HG02798 (cell line): ENCODE results near the gene SLC38A11.

Experiments
- ATAC-seq: cut with Tn5 transposase; IDR thresholded peaks from one replicate; pipeline ENCODE4 v1.9.1; 2021; ENCODE audit warnings: mild to moderate bottlenecking; ENCODE audit not compliant: unreplicated experiment, poor library complexity

Gene SLC38A11

DNA sequence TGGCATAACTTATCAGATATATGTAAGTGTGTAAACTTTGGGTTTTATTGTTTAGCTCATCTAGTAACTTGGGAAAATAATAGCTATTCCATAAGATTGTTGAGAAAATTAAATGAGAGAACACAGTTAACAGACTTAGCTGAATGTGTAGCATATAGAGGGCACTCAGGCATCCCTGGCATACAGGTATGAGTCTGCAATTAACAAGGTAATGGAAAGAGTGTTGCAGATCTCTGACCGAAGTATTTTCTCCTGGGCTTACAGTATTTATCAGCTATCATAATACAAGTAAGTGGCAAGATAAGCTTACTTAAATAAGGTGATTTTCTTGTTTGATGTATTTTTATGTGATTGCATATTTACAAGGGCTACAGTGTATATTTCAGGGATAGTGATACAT is 105.8 kb downstream of the SLC38A11 start:
- no peak for ATAC-seq

DNA sequence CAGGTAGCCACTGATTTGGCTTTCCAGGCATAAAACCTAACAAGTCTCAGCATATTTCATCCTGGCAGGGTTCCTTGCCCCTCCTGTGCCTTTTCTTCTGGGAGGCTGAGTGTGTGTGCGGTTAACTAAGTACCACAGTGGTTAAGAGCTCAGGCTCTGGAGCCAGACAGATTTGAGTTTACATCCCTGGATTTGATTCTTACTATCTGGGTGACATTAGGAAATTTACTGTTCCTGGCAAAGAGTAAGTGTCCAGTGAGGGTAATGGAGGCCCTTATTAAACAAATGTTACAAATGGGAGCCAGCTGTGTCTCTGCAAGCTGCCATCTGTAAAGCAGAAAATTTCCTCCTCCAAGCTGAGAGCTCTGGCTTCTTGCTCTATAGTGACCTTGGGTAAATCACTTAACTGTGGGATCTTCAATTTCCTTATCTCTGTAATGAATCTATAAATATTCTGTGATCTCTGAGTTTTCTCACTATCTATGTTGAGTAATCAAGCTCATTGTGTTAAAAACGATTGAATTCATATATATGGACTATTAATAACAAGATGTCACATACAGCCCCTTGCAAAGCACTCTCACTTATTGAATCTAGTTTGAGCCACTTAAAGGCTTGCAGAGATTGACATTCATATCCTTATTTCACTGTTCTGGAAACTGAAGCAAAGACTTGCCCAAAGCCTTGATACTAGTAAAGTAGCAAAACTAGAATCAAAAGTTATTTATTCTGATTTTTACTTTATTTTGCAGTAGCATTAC is 107.2 kb downstream of the SLC38A11 start:
- no peak for ATAC-seq

DNA sequence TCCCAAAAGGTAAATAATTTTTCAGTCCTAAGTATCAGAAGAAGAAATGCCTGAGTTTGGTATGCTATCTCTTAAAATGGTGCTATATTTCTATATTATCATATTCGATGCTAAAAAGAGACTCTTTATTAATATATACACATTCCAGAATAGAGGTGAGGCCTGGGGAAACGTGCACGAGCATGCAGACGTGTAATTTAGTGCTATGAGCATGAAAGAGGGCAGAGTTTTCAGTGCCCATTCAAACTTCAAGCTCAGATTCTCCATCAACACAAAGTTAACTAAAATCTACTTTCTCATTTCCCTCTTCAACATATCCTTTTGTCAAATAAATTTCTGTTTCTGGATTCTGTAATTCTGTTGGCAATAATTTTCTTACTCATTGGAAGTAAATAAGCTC is 108.0 kb downstream of the SLC38A11 start:
- ATAC-seq, result no peak

DNA sequence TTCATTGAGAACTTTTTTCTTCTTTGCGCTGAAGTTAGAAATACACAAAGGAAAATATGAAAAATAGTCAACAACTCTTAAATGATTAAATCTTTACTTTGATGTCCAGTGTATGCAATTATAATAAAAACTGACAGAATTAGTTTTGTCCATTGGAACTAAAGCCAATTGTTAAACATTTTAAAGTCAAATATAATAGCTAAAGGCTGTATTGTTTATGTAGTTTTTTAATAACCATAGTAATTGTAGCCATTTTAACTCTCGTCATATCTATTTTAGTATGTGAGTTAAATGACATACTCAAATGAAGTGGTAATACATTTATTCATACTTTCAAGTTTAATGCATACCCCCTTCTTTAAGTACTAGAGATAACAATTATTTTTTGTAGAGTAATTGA is 109.0 kb downstream of the SLC38A11 start:
- no peak for ATAC-seq
